T-helper 9 cell (primary cell): Measurements from ENCODE around the gene CCDC127.
"Not testable (repeated sequence)": the region's sequence is repeated elsewhere in the genome, so short reads cannot be mapped to it uniquely, and the experiment has no call there.

Experiments
- DNase-seq: peaks from one replicate; pipeline ENCODE4 v3.0.0-alpha.2; 2020

The CCDC127 gene

GRCh38 chr5:170971-171800 is 46.8 kb downstream of the CCDC127 start:
- DNase-seq = no peak

GRCh38 chr5:169728-170094 is 48.2 kb downstream of the CCDC127 start:
- DNase-seq = no peak

- DNase-seq = no peak
Observed at GRCh38 chr5:169071-169727, 48.8 kb downstream of the CCDC127 start.

GRCh38 chr5:167982-168660 is 49.8 kb downstream of the CCDC127 start:
- DNase-seq = no peak

- no peak for DNase-seq
Observed at GRCh38 chr5:167511-167910, 50.4 kb downstream of the CCDC127 start.

GRCh38 chr5:166441-167372 is 51.2 kb downstream of the CCDC127 start:
- DNase-seq = no peak

- not testable (repeated sequence) for DNase-seq
Observed at GRCh38 chr5:164783-165182, 53.2 kb downstream of the CCDC127 start.

- no peak for DNase-seq
Observed at GRCh38 chr5:164244-164643, 53.7 kb downstream of the CCDC127 start.

GRCh38 chr5:163841-164240 is 54.1 kb downstream of the CCDC127 start:
- no peak for DNase-seq

GRCh38 chr5:163338-163620 is 54.7 kb downstream of the CCDC127 start:
- DNase-seq = no peak

GRCh38 chr5:162565-163337 is 55.2 kb downstream of the CCDC127 start:
- no peak for DNase-seq

- DNase-seq = no peak
Observed at GRCh38 chr5:162190-162564, 55.8 kb downstream of the CCDC127 start.

- DNase-seq = no peak
Observed at GRCh38 chr5:161803-162110, 56.2 kb downstream of the CCDC127 start.

- DNase-seq = no peak
Observed at GRCh38 chr5:160921-161802, 56.8 kb downstream of the CCDC127 start.

GRCh38 chr5:160173-160510 is 57.8 kb downstream of the CCDC127 start:
- DNase-seq = no peak

GRCh38 chr5:159448-160172 is 58.3 kb downstream of the CCDC127 start:
- DNase-seq = no peak

- DNase-seq = no peak
Observed at GRCh38 chr5:158807-159447, 59.0 kb downstream of the CCDC127 start.

- DNase-seq = no peak
Observed at GRCh38 chr5:157801-158200, 60.2 kb downstream of the CCDC127 start.

GRCh38 chr5:157126-157715 is 60.7 kb downstream of the CCDC127 start:
- no peak for DNase-seq
